ENCODE results near the gene TMEM8B.

The TMEM8B gene

DNA sequence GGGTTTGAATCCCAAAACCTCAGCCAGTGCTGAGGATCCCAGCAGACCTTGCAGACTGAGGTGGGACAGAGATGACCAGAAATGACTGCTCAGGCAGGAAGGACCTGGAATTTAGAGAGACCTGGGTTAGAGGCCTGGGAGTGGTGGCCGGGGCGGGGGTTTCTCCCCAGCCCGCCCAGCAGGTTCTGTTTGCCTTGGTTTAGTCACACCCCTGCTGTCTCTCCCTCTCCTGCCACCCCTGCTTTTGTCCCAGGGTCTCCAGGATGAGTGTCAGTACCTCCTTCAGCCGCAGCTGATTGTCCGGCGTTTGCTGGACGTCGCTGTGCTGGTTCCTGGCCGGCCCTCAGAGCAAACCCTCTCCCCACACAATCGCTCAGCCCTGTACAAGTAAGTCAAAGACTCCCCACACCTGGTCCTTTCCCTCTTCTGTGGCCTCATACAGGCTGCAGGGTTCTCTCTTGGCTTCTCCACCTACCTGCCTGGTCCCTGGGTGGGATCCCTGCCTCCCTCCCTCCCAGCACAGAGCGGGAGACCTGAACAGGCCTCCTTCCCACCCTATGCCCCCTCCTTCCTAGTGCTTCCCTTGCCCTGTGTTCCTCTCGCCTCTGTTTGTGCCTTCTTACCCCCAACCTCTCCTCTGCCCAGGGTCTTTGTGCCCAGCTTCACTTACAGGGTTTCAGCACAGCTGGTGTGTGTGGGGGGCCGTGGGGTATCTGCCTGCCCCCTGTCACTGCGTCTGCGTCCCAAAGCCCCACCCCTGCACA, 12.0 kb downstream of the TMEM8B start:
- DNase-seq, result no peak

DNA sequence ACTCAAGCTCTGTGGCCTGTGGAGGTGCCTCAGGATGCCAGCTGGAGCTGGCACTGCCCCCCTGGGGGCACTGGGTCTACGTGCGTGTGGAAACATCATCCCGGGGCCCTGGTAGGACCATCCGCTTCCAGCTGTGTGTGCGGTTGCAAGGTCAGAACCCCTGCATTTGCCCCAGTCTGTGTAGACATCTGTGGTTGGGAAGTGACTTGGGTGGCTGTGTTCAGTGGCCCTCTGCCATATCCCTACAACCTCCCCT, 12.5 kb downstream of the TMEM8B start:
- no peak for DNase-seq

DNA sequence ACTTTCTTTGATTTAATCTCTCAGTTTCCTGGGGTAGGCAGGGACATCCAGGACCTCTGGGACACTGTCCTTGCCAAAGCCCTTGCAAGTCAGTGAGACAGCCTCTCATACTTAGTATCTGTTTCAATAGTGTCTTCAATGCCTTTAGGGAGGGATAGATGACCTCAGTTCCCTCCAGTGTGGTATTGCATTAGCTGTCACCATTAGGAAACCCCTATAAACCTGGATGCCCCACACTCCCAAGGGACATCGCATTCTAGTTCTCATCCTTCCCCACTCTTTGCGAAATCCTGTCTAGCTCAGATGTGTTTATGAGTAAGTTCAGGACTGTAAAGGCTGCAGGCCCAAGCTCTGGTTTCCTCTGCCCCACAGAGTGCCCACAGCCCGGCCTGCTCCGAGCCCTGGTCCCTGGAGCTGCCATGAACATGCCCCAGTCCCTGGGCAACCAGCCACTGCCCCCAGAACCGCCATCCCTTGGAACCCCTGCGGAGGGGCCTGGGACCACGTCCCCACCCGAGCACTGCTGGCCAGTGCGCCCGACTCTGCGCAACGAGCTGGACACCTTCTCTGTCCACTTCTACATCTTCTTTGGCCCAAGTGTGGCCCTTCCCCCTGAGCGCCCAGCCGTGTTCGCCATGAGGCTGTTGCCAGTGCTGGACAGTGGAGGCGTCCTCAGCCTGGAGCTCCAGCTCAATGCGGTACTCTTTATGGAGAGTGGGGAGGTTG, 13.2 kb downstream of the TMEM8B start:
- DNase-seq, result no peak

DNA sequence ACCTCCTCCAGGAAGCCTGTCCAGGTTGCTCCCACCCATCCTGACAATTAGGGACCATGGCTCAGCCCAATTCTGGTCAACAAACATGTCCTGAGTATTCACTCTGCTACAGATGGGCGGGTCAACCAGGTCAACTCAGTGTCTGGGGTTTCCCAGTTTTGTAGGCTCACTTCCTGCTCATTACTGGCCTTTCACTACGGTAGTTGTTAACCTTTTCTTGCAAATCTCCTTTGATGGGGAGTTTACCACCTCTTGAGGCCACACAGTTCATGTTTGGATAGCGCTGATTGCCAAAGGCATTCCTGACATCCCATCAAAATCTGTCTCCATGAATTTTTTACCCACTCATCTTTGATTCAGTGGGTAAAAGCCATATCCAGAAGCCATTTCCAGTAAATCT, 13.8 kb downstream of the TMEM8B start:
- no peak for DNase-seq

DNA sequence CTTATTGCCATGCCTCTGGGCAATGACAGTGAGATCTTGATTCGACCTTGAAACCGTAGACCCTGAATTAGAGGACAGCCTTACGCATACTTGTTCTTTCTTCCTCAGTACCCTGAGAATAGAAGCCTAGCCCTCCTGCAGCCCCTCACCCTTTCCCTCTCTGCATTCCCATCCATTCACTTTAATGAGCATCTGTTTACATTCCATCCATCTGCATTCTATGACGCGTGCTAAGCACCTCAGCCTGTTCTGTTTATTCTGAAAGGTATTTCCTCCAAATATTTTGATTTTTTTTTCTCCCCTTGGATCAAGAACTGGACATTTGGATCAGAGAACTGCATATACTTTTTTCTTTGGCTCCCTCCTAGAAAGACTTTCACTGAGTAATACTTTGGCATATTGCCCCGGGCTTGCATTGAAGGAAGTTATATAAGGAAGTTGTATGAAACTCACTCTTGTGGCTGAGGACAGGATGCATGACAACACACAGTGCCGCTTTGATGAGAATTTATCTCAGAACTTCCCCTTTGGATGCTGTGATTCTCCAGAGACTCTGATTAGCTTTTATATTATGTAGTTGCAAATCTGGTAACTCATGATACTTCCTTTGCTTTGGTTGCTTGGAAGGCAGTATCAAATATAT, 15.7 kb downstream of the TMEM8B start:
- DNase-seq, result no peak

DNA sequence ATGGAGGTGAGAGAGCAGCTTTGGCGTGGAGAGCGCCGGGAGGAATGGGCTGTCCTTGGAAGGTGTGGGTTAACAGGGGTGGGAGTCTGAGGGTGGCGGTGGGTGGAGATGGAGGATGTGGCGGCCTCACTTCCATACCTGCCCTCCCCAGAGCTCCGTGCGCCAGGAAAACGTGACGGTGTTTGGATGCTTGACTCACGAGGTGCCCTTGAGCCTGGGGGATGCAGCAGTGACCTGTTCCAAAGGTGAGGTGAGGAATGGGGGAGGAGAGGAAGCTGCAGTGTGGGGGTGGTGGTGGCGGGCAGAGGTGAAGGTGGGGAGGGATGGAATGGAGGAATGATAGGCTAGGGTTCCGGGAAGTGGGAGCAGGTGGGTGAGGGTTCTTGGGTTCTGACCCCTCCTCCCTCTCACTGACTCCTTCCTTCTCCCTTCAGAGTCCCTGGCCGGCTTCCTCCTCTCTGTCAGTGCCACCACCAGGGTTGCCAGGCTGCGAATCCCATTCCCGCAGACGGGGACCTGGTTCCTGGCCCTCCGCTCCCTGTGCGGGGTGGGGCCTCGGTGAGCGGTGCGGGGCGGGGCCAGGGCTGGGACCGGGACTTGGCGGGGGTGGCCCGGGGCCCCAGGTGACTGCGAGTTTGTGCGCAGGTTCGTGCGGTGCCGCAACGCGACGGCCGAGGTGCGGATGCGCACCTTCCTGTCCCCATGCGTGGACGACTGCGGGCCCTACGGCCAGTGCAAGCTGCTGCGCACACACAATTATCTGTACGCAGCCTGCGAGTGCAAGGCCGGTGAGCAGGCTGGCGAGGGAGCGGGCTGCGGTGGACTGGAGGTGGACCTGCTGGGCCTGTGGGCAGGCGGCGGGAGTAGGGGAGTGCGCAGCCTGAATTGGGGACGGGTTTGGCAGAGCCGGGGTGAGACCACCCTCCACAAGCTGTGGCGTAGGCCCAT, 17.1 kb downstream of the TMEM8B start:
- DNase-seq, result no peak

DNA sequence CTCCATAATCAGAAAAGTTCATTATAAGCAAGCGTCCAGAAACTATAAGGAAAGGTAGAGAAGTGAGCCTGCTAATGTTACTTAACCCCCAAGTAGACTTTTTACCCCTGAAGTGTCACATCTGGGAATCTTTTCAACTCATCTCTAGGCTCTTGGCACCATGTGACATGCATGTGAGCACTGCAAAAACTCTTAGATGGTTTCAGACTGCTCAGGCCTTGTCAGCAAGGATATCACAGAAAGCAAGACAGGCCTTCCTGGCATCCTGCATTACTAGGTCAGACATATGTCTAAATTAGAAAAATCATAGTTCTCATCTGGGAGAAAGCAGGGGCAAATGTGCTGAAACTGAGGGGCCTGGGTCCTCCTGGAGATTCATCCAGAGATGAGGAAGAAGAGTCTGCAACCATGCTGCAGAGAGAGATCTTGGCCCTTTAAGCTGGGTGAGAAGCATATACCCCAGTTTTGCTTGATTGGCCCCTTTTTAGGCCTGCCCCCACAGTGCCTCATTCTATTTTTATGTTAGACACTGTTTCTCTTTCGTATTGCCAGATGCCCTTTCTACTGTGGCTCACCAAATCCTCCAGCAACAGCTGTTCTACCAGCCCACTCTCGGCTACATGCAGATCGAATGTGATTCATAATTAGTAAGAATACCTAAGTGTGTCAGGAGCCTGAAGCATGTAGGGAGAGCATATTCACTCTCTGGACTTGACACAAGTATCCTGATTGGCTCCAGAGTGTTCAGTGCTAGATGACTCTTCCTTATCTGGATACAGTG, 19.0 kb downstream of the TMEM8B start:
- no peak for DNase-seq

DNA sequence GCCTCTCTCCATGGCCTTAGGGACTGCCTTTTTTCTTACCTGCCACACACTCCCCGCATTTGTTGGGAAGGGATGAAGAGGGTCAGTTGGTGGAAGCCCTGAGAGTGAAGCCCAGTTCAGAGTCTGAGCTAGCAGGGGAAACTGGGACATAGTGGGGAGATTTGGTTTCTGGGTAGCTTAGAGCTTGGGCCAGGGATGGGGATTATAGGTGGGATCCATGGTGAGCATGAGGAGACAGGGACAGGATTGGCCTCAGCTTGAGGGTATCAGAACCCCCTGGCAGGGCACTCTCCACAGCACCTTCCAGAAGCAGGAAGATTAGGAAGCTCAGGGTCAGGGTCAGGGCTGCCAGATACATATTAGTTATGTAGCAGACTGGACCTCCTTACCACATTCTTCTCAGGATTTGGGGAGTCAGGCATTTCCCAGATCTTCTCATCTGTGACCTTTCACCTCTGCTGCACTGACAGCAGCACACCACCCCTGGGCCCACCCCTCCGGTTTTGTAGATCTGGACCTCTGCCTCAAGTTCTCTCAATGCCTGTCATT, 23.3 kb downstream of the TMEM8B start:
- no peak for DNase-seq

DNA sequence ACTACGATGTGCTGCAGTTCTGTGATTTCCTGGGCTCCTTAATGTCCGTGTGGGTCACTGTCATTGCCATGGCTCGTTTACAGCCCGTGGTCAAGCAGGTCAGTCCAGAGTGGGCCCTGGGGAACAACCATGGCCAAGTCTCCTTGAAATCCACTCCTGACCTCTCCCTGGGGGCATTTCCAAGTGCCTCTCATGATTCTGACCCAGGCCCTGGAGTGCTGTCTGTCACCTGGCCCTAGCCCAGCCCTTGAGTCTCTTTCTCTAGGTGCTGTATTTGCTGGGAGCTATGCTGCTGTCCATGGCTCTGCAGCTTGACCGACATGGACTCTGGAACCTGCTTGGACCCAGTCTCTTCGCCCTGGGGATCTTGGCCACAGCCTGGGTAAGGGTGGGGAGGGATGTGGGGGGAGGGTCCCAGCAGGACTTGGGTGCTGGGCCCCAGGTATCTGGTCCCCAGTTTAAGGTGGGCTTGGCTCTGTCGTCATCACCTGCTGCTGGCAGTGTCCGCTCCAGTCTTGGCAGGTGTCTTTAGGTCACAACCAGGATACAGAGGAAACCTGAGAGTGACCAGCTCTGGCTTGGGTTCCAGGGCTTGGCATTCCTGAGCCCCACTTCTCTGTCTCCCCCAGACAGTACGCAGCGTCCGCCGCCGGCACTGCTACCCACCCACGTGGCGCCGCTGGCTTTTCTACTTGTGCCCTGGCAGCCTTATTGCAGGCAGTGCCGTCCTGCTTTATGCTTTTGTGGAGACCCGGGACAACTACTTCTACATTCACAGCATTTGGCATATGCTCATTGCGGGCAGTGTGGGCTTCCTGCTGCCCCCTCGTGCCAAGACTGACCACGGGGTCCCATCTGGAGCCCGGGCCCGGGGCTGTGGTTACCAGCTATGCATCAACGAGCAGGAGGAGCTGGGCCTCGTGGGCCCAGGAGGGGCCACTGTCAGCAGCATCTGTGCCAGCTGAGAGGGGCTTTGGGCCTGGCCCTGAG, 24.1 kb downstream of the TMEM8B start:
- no peak for DNase-seq

DNA sequence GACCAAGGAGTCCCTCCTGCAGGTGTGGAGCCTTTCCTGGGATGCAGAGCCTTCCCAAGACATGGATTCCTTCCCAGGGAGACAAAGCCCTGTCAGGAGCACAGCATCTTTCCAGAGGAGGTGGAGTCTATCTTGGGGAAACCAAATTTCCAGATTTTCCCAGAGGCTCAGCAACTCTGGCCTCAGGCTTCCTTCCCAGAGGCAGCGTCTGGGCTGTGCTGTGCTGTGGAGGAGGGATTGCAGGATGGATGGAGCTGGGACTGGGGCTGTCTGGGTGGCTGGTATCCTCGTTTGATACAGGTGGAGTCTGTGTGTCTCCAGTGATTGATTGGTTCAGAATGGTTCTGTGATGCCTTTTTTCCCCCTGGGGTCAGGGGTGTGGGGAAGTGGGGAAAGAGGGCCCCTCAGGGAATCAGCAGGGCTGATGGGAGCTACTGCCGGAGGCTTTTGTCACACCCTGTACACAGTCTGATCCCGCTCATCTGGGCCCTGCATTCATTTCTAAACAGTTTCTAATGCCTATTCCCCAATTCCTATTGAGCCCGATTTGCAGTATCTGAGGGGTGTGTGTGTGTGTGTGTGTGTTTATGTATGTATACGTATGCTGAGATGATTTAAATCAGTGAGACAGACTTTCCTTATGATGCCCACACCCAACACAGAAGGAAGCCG, 25.2 kb downstream of the TMEM8B start:
- DNase-seq, result no peak

DNA sequence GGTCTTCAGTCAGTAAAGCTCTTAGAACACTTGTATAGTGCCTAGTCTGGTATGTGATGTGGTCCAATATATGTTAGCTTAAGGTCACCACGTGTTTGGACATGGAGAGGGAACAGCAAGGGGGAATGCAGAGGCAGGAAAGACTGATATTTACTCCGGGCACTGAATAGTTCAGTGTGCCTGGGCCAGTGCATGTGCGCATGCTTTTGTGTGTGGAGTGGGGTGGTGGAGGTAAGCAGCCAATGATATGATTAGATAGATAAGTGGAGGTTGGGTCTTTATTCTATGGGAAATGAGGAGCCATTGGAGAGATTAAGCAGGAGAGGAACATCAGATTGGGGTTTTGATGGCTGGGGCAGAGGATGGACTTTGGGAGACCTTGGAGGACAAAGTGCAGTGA, 27.2 kb downstream of the TMEM8B start:
- no peak for DNase-seq

DNA sequence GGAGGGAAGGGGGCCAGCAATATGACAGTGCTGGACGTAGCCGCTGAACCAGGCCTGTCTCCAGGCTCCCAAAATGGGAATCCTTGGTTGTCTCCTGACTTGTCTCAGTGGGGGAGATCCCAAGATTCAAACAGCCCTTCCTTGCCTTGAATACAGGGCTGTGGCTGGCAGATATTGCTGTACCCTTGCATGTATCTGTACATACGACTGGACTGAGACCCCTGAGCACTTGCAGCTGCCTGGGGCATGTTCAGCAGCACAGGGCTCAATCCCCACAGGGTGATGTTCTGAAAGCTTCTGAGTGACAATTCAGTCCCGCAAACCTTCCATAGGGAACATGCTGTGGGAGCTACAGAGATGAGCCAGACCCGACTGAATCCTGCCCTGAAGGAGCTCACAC, 27.9 kb downstream of the TMEM8B start:
- DNase-seq, result no peak

DNA sequence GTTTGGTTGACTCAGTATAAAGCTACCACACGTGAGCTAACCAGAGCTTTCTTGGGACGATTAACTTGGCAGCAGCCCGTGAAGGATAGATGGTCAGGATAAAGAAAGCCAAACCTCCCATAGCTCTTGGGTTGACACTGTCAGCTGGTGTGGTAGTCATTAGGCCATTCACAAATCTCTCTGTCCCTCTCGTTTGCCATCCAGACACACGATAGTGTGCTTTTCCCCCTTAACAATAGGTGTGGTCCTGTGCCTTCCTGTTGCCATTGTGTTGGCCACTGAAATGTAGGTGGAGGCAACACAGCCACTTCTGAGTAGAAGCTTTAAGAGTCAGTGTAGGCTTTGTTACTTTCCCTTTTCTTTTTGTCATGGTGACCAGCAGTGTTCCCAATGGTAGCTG, 29.4 kb downstream of the TMEM8B start:
- no peak for DNase-seq

DNA sequence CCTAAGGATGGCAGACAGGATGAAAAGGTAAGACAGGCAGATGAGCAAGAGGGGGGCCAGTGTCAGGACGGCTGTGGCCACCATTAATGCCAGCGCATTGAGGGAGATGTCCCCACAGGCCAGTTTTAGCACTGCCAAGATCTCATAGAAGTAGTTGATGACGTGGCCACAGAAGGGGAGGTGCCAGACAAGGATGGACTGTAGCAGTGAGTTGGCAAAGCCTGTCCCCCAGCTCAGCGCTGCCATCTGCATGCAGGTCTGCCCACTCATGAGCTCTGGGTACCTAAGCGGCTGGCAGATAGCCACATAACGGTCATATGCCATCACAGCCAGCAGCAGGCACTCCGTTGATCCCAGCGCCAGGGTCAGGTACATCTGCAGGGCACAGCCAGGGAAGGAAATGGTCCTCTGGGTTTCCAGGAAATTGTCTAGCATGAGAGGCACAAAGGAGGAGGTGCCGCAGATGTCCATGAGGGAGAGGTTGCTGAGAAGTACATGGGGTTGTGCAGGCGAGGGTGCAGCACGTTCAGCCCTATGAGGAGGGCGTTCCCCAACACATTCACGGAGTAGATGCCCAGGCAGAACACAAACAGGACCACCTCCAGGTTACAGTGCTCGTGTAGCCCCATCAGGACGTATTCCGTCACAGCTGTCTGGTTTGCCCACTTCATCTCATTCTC, 30.4 kb downstream of the TMEM8B start:
- no peak for DNase-seq

DNA sequence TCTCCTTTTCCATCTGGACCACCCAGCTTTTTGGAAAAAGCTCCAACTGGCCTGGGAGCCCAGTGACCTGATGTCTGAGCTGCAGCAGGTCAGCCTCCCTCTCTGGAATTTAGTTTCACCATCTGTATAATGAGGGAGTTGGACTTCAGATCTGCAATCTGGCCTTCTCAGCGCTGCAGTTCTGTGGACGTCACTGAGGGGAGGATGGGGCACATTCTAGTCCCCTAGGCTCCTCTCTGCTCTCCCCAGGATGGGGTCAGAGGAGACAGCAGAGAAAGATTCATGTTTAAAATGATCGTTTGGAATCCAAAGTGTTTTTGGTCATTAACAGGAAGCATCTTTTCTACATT, 30.9 kb downstream of the TMEM8B start:
- DNase-seq, result no peak

DNA sequence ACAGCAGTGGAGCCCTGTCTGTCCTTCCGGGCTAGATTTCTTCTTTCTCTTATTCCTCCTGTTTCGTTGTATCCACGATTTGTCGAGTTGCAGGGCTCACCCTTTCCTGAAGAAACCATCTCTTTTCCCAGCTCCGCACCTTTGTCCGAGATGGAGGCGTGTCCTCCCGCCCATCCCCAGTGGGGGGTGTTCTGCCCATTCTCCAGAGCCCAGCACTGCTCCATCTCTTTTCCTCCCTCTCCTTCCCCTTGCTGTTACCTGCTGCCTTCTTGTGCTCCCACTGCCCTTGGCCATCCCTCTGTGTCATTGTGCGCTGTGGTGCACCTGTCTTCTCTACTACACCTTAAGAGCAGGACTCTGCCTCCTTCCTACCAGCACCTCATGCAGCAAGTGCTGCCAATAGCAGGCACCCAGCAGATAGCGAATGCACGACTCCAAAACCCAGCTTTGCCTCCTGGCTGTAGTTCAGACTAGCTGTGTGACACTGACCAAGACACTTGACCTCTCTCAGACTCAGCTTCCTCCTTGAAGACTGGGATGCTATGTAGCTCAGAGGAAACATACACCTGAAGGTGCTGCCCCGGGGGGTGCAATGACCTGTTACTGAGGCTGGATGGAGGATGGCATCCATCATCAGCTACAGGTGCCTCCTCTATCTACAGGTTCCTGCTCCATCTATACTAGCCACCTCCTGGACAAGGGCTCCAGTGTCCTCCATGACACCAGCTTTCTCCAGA, 32.3 kb downstream of the TMEM8B start:
- DNase-seq, result no peak

DNA sequence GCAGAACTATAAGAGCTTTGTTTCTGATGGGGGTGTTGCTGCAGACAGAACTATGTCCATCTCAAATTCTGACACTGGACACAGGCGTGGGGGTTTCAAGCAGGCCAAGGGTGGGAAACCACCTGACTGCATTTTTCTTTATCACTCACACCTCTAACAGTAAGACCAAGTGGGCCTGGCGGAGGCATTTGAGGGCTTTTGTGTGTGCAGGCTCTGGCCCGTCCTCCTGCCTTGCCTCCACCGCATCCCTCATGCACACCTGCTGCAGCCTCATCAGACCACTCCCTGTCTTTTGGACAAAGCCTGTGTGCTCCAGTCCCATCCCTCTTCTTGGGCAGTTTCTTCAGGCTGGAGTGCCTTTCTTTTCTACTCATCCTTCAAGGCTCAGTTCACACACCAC, 33.3 kb downstream of the TMEM8B start:
- no peak for DNase-seq

DNA sequence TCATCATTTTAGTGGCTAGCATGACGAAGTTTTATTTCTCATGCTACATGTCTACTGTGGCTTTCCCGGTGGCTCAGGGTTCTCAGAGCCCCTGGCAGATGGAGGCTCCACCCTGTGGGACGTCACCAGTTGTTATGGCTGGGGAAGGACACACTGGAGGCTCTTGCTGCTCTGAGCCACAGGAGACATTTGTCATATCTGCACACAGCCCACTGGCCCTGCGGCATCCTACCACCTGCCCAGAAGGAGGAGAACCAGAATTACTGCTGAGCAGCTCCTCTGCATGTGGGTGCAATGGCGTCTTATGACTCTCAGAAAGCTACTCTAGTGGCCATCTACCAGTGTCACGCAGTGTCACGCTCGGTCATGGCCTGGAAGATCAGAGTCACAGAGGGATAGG, 34.6 kb downstream of the TMEM8B start:
- no peak for DNase-seq

DNA sequence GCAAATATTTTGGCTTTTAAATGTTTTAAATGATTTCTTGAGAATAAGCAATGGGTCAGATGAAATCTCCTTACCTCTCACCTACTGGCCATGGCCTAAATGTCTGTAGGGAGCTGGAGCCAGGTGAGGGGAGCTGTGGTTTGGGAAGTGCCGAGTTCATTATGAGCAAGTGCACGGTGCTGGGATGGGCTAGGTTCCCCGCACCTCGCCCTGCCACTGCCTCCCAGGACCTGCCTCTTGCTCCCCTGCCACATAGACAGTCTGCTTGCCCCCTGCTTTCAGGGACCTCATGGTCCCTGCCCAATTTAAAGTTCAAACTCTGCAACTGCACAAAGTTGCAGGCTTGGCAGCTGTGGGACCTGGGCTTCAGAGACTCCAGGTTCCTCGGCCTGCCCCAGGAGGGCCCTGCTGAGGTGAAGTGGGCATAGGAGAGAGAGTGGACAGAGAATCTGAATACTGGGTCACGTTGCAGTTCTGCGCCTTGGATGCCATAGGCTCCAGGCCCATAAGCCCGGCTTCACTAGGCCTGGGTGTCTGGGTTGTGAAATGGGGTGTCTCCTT, 35.7 kb downstream of the TMEM8B start:
- DNase-seq, result no peak
